OCI-LY7 (cell line): ENCODE results near the gene NKIRAS2. TPM values are rescaled to one million over a fixed set of nuclear protein-coding genes. Genes with fewer than 3 reads are reported as not detected.

ENCODE experiments used
- BruUV-seq: library from RNA; stranded (reverse); fragments of 400-500 nt; replicated peaks from 2 replicates; lab custom pipeline; 2021; lab: Mats Ljungman, UMichigan
- CTCF ChIA-PET: fragments of 300-600 bp; sonication (Branson Sonifier 250); formaldehyde crosslinking; loops from one replicate; lab custom pipeline; 2022; ENCODE audit warnings: antibody characterized with exemption; ENCODE audit not compliant: unreplicated experiment; lab: Charles Lee
- POLR2A ChIA-PET: fragments of 300-600 bp; sonication (Branson Sonifier 250); formaldehyde crosslinking; loops from one replicate; lab custom pipeline; 2022; ENCODE audit warnings: antibody characterized with exemption; lab: Charles Lee
- DNase-seq: peaks from one replicate; pipeline ENCODE4 v3.0.0-alpha.2; 2015; ENCODE audit warnings: low spot score
- H2AFZ ChIP-seq: fragments of 200-600 bp; sonication (generic), shearing (Covaris generic); 2 replicates; pipeline ENCODE4 v1.6.1; 2014; ENCODE audit warnings: mild to moderate bottlenecking, antibody characterized with exemption, low read length, moderate library complexity
- H3K27ac ChIP-seq: fragments of 200-600 bp; sonication (generic); 2 replicates; pipeline ENCODE4 v1.5.1; 2014; ENCODE audit warnings: mixed run types, low read depth, mild to moderate bottlenecking, moderate library complexity, low read length, inconsistent platforms; ENCODE audit not compliant: poor library complexity, severe bottlenecking
- H3K36me3 ChIP-seq: fragments of 200-600 bp; sonication (generic); 2 replicates; pipeline ENCODE4 v1.6.1; 2014; ENCODE audit warnings: mild to moderate bottlenecking, antibody characterized with exemption, low read length, moderate library complexity, mixed read lengths; ENCODE audit not compliant: insufficient read depth
- H3K4me1 ChIP-seq: fragments of 200-600 bp; sonication (generic); 2 replicates; pipeline ENCODE4 v1.5.1; 2014; ENCODE audit warnings: mild to moderate bottlenecking, low read length; ENCODE audit not compliant: insufficient read depth, poor library complexity, severe bottlenecking
- H3K4me2 ChIP-seq: fragments of 200-600 bp; sonication (generic); 2 replicates; pipeline ENCODE4 v1.6.1; 2014; ENCODE audit warnings: mild to moderate bottlenecking, low read length
- H3K4me3 ChIP-seq: fragments of 200-600 bp; sonication (generic); 2 replicates; pipeline ENCODE4 v1.5.1; 2014; ENCODE audit warnings: mild to moderate bottlenecking, low read depth, low read length; ENCODE audit not compliant: poor library complexity, severe bottlenecking
- H3K79me2 ChIP-seq: fragments of 200-600 bp; sonication (generic); 2 replicates; pipeline ENCODE4 v1.6.1; 2016; ENCODE audit warnings: low read depth, mild to moderate bottlenecking, low read length, moderate library complexity, mixed read lengths; ENCODE audit not compliant: insufficient read depth
- H3K9me2 ChIP-seq: fragments of 200-600 bp; sonication (generic); 2 replicates; pipeline ENCODE4 v1.6.1; 2016; ENCODE audit warnings: mild to moderate bottlenecking, low read length, mixed read lengths; ENCODE audit not compliant: insufficient read depth
- H3K9me3 ChIP-seq: fragments of 200-600 bp; sonication (generic); 2 replicates; pipeline ENCODE4 v1.6.1; 2014; ENCODE audit warnings: mild to moderate bottlenecking, mixed run types, low read length, mixed read lengths
- H4K20me1 ChIP-seq: fragments of 200-600 bp; sonication (generic); 2 replicates; pipeline ENCODE4 v1.6.1; 2014; ENCODE audit warnings: mild to moderate bottlenecking, antibody characterized with exemption, low read length, moderate library complexity, mixed read lengths; ENCODE audit not compliant: insufficient read depth
- CTCF ChIP-seq: fragments of 200-600 bp; sonication (generic); conservative IDR thresholded peaks from 2 replicates; pipeline ENCODE4 v1.5.1; 2014; ENCODE audit warnings: mild to moderate bottlenecking, antibody characterized with exemption, low read length, moderate library complexity, mixed read lengths
- EZH2phosphoT487 ChIP-seq: fragments of 200-600 bp; sonication (generic); IDR thresholded peaks from 2 replicates; pipeline ENCODE4 v1.6.1; 2018; ENCODE audit warnings: low read depth, borderline replicate concordance, mild to moderate bottlenecking, mixed run types, antibody characterized with exemption, low read length, moderate library complexity, mixed read lengths
- intact Hi-C: fragments of 100-400 bp; cut with micrococcal nuclease; formaldehyde crosslinking; loops from one replicate; pipeline ENCODE4 v1.10.0; 2022; ENCODE audit not compliant: unreplicated experiment
- total RNA-seq, 2 experiments: library from RNA; depleted of rRNA in 1 of 2; stranded (reverse); fragments of >200 nt in 1 of 2; shearing (Covaris generic) in 1 of 2; gene quantifications; 2 replicates each; pipeline ENCODE4 v1.2.3, GENCODE V29; 2014 to 2022

NKIRAS2 gene
- total RNA-seq, 2 experiments from 2014 or later: 34.8 to 38.1 TPM

- no peaks in the 10 kb centered on the region for H3K9me3 ChIP-seq
- H3K36me3 ChIP-seq: peaks cover 78% of the 10 kb centered on the region
- no peak for TF ChIP-seq EZH2phosphoT487
- TF ChIP-seq CTCF: no peak
- CTCF ChIA-PET: no interaction called here
- no peaks in the 10 kb centered on the region for H4K20me1 ChIP-seq
- no peak overlapping the region for H2AFZ ChIP-seq
- H3K79me2 ChIP-seq: peaks cover 7% of the 10 kb centered on the region; the same call in 1 of the 2 replicates
- H3K4me1 ChIP-seq: peaks cover 8% of the 10 kb centered on the region
- H3K4me3 ChIP-seq: no peak overlapping the region
- BruUV-seq: no TSS peak
- H3K27ac ChIP-seq: no peak overlapping the region
- POLR2A ChIA-PET: interaction anchor here (0.7 kb wide), 1 partner anchor 41 kb away, joined by 3 read pairs; the partner anchor contains the start of gene ODAD4
- no peak for DNase-seq
- intact Hi-C loops: no loop called here
- H3K4me2 ChIP-seq: no peak overlapping the region
- no peaks in the 10 kb centered on the region for H3K9me2 ChIP-seq
Observed at GRCh38 chr17:41971721-41972523, 48.0 kb upstream of the NKIRAS2 start.

DNA sequence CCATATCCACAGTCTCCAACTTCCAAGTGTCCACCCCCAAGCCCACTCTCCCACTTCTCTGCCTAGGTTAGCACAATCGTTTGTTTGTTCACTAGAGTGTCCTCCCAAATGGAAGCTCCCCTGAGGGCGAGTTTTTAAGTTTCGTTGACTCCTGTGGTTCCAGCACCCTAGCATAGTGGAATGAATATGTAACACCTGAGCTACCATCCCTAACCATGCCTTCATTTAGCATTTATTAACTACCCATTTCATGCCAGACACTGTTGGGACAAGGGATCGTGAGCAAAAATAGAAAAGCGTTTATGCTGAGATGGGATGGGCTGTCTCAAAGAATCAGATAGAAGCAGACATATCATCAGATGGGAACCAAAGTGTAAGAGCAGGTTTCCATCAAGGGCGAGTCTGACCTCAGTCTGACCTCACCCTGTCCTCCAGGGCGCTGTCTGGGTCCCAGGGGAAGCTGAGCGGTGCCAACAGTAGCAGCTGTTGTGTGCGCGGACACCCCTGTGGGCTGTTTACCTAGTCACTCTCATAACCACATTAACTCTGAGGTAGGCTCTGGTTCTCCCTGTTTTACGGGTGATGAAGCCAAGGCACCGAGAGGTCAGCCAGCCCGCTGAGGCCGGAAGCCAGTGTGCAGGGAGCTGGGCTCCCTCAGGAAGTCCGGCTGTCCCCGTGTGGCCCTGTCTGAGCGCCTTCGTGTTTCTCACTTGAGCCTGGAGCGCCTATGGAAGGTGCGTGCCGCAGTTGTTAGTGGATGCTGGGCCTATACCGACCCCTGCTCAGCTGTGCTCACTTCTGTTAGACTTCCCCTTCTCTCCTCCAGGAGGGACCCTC is 47.1 kb upstream of the NKIRAS2 start:
- peaks cover 87% of the 10 kb centered on the region for H3K36me3 ChIP-seq
- H3K9me3 ChIP-seq: no peaks in the 10 kb centered on the region
- no peak for DNase-seq
- no peaks in the 10 kb centered on the region for H4K20me1 ChIP-seq
- no peak overlapping the region for H3K4me3 ChIP-seq
- ChIA-PET CTCF (no interaction called here), POLR2A (interaction anchor here (0.7 kb wide), 1 partner anchor 17 kb away, joined by 3 read pairs; no protein-coding TSS in a partner anchor)
- H3K9me2 ChIP-seq: no peaks in the 10 kb centered on the region
- no peak overlapping the region for H3K27ac ChIP-seq
- H2AFZ ChIP-seq: no peak overlapping the region
- TF ChIP-seq EZH2phosphoT487 (no peak), CTCF (no peak)
- BruUV-seq: no TSS peak
- intact Hi-C loops: no loop called here
- peaks cover under 1% of the 10 kb centered on the region; the same call in 1 of the 2 replicates for H3K79me2 ChIP-seq
- H3K4me1 ChIP-seq: peaks cover 1% of the 10 kb centered on the region
- H3K4me2 ChIP-seq: no peak overlapping the region; the same call in 1 of the 2 replicates
